ENCODE data around the gene CARD14. TPM values are rescaled to one million over a fixed set of nuclear protein-coding genes. Genes with fewer than 3 reads are reported as not detected.
"Not testable (repeated sequence)": the region's sequence is repeated elsewhere in the genome, so short reads cannot be mapped to it uniquely, and the experiment has no call there.

Gene CARD14
- polyA plus RNA-seq, 1 donor from 2014 or later: not detected

GRCh38 chr17:80141463-80142165 is 28.2 kb upstream of the CARD14 start:
- no peaks in the 10 kb centered on the region for H3K27me3 Mint-ChIP-seq
- no peaks in the 10 kb centered on the region for H3K9me3 Mint-ChIP-seq
- peaks cover 9 to 22% (median 15%) of the 10 kb centered on the region in 3 donors for H3K4me1 Mint-ChIP-seq
- peaks cover 5% of the 10 kb centered on the region for H3K36me3 Mint-ChIP-seq
- no peak overlapping the region for H3K27ac Mint-ChIP-seq
- peak overlapping the region in 1 of 4 donors; percentile 18 for H3K4me3 Mint-ChIP-seq

- Mint-ChIP-seq H3K36me3 (peaks cover 5% of the 10 kb centered on the region), H3K27ac (no peak overlapping the region), H3K4me3 (no peak overlapping the region), H3K9me3 (no peaks in the 10 kb centered on the region), H3K4me1 (peaks cover 15 to 26% (median 21%) of the 10 kb centered on the region in 3 donors), H3K27me3 (no peaks in the 10 kb centered on the region)
These were observed 26.9 kb upstream of the CARD14 start for GRCh38 chr17:80142929-80143328.

GRCh38 chr17:80145076-80146075 is 24.5 kb upstream of the CARD14 start:
- Mint-ChIP-seq H3K9me3 (no peaks in the 10 kb centered on the region), H3K36me3 (peaks cover 1% of the 10 kb centered on the region), H3K27me3 (no peaks in the 10 kb centered on the region), H3K4me3 (peak overlapping the region; percentile 86 to 95 (median 95)), H3K27ac (peak overlapping the region in 2 of 3 donors; percentile 28 to 80), H3K4me1 (peaks cover 15 to 33% (median 25%) of the 10 kb centered on the region in 3 donors)

GRCh38 chr17:80146121-80147034 is 23.5 kb upstream of the CARD14 start:
- Mint-ChIP-seq H3K36me3 (peaks cover 1% of the 10 kb centered on the region), H3K4me1 (peaks cover 15 to 33% (median 25%) of the 10 kb centered on the region in 3 donors), H3K27me3 (no peaks in the 10 kb centered on the region), H3K9me3 (no peaks in the 10 kb centered on the region), H3K4me3 (peak overlapping the region; percentile 95 to 100 (median 97)), H3K27ac (peak overlapping the region; percentile 65 to 97 (median 80))

- Mint-ChIP-seq H3K27ac (peak within 1 kb of the TSS; percentile 65 to 97 (median 80)), H3K4me1 (peaks cover 15 to 33% (median 25%) of the 10 kb centered on the region in 3 donors), H3K27me3 (no peaks in the 10 kb centered on the region), H3K36me3 (peaks cover 1% of the 10 kb centered on the region), H3K9me3 (no peaks in the 10 kb centered on the region), H3K4me3 (peak within 1 kb of the TSS; percentile 95 to 100 (median 97))
These were observed 22.6 kb upstream of the CARD14 start, which contains the start of gene EIF4A3 for GRCh38 chr17:80147035-80147822. TSS of gene EIF4A3 (minus strand) at chr17:80147128. CDS start at chr17:80146961, 167 bp downstream.

GRCh38 chr17:80151333-80151732 is 18.5 kb upstream of the CARD14 start:
- Mint-ChIP-seq H3K27ac (no peak overlapping the region), H3K36me3 (no peaks in the 10 kb centered on the region), H3K9me3 (peaks cover 0 to 5% (median 0%) of the 10 kb centered on the region in 3 donors), H3K27me3 (no peaks in the 10 kb centered on the region), H3K4me1 (peaks cover 7 to 18% (median 17%) of the 10 kb centered on the region in 3 donors), H3K4me3 (peak overlapping the region in 1 of 4 donors; percentile 75)

- Mint-ChIP-seq H3K4me3 (peak overlapping the region in 2 of 4 donors; percentile 12 to 67), H3K27me3 (no peaks in the 10 kb centered on the region), H3K27ac (peak overlapping the region in 1 of 3 donors; percentile 3), H3K9me3 (peaks cover 0 to 5% (median 0%) of the 10 kb centered on the region in 3 donors), H3K36me3 (no peaks in the 10 kb centered on the region), H3K4me1 (peaks cover 2 to 16% (median 13%) of the 10 kb centered on the region in 3 donors)
These were observed 17.6 kb upstream of the CARD14 start for GRCh38 chr17:80152081-80152702.

GRCh38 chr17:80153004-80153403 is 16.8 kb upstream of the CARD14 start:
- Mint-ChIP-seq H3K27ac (no peak overlapping the region), H3K9me3 (peaks cover 0 to 5% (median 0%) of the 10 kb centered on the region in 3 donors), H3K4me1 (peaks cover 0 to 13% (median 11%) of the 10 kb centered on the region in 3 donors), H3K4me3 (peak overlapping the region in 2 of 4 donors; percentile 14 to 37), H3K27me3 (no peaks in the 10 kb centered on the region), H3K36me3 (no peaks in the 10 kb centered on the region)

GRCh38 chr17:80154166-80154565 is 15.7 kb upstream of the CARD14 start:
- peaks cover 0 to 8% (median 7%) of the 10 kb centered on the region in 3 donors for H3K4me1 Mint-ChIP-seq
- no peak overlapping the region for H3K27ac Mint-ChIP-seq
- no peaks in the 10 kb centered on the region for H3K36me3 Mint-ChIP-seq
- no peaks in the 10 kb centered on the region for H3K27me3 Mint-ChIP-seq
- H3K4me3 Mint-ChIP-seq: no peak overlapping the region
- H3K9me3 Mint-ChIP-seq: peaks cover 0 to 5% (median 0%) of the 10 kb centered on the region in 3 donors

- not testable (repeated sequence) for H3K27me3 Mint-ChIP-seq, H3K36me3 Mint-ChIP-seq, H3K4me3 Mint-ChIP-seq, H3K9me3 Mint-ChIP-seq, H3K4me1 Mint-ChIP-seq
- H3K27ac Mint-ChIP-seq: peak overlapping the region in 1 of 3 donors; percentile 52
These were observed 14.2 kb upstream of the CARD14 start for GRCh38 chr17:80155600-80155999.

- H3K36me3 Mint-ChIP-seq: no peaks in the 10 kb centered on the region
- peaks cover 0 to 2% (median 1%) of the 10 kb centered on the region in 3 donors for H3K4me1 Mint-ChIP-seq
- peaks cover 0 to 5% (median 0%) of the 10 kb centered on the region in 3 donors for H3K9me3 Mint-ChIP-seq
- no peak overlapping the region for H3K4me3 Mint-ChIP-seq
- peaks cover 15% of the 10 kb centered on the region for H3K27me3 Mint-ChIP-seq
- no peak overlapping the region for H3K27ac Mint-ChIP-seq
These were observed 11.0 kb upstream of the CARD14 start for GRCh38 chr17:80158846-80159245.

GRCh38 chr17:80160536-80160935 is 9.3 kb upstream of the CARD14 start:
- peaks cover 18% of the 10 kb centered on the region for H3K27me3 Mint-ChIP-seq
- peaks cover 0 to 1% (median 0%) of the 10 kb centered on the region in 3 donors for H3K4me1 Mint-ChIP-seq
- H3K36me3 Mint-ChIP-seq: no peaks in the 10 kb centered on the region
- no peak overlapping the region for H3K4me3 Mint-ChIP-seq
- no peak overlapping the region for H3K27ac Mint-ChIP-seq
- H3K9me3 Mint-ChIP-seq: peaks cover 0 to 5% (median 0%) of the 10 kb centered on the region in 3 donors

- no peaks in the 10 kb centered on the region for H3K9me3 Mint-ChIP-seq
These were observed 6.5 kb upstream of the CARD14 start for GRCh38 chr17:80163336-80163735.

More at GRCh38 chr17:80163336-80163735, 6.5 kb upstream of the CARD14 start:
- H3K4me1 Mint-ChIP-seq: peaks cover 0 to 1% (median 0%) of the 10 kb centered on the region in 3 donors
- no peak overlapping the region for H3K4me3 Mint-ChIP-seq
- H3K36me3 Mint-ChIP-seq: no peaks in the 10 kb centered on the region
- peaks cover 20% of the 10 kb centered on the region for H3K27me3 Mint-ChIP-seq
- H3K27ac Mint-ChIP-seq: no peak overlapping the region

Measured in IgD-negative memory B cell (primary cell).